GM12864 (cell line): ENCODE results near the gene RPL35A.
"Not testable (repeated sequence)": the region's sequence is repeated elsewhere in the genome, so short reads cannot be mapped to it uniquely, and the experiment has no call there.

Experiments
- DNase-seq: peaks from one replicate; pipeline ENCODE4 v3.0.0-alpha.2; 2011; ENCODE audit warnings: low read depth
- H3K4me3 ChIP-seq: 2 replicates; pipeline ENCODE4 v1.5.1; 2011; ENCODE audit warnings: mild to moderate bottlenecking, low read depth, low read length, control low read depth
- CTCF ChIP-seq: IDR thresholded peaks from 2 replicates; pipeline ENCODE4 v1.5.1; 2011; ENCODE audit warnings: low read depth, mild to moderate bottlenecking, moderate library complexity, low read length, control low read depth, inconsistent platforms; ENCODE audit errors: missing control alignments

Gene RPL35A

GRCh38 chr3:197912741-197913476 lies 37.1 kb upstream of the RPL35A start:
- no peak for DNase-seq
- H3K4me3 ChIP-seq: no peak overlapping the region

GRCh38 chr3:197913641-197914380 lies 36.2 kb upstream of the RPL35A start:
- H3K4me3 ChIP-seq: no peak overlapping the region
- no peak for TF ChIP-seq CTCF
- DNase-seq: no peak

More at GRCh38 chr3:197912741-197913476, 37.1 kb upstream of the RPL35A start:
- no peak for TF ChIP-seq CTCF

GRCh38 chr3:197921429-197922275 lies 28.3 kb upstream of the RPL35A start:
- DNase-seq, H3K4me3 ChIP-seq: not testable (repeated sequence)

- H3K4me3 ChIP-seq: no peak overlapping the region
- peak; percentile 48 for TF ChIP-seq CTCF
- DNase-seq: no peak
Measured at GRCh38 chr3:197926418-197926817, 23.6 kb upstream of the RPL35A start.

GRCh38 chr3:197927578-197927977 lies 22.4 kb upstream of the RPL35A start:
- not testable (repeated sequence) for DNase-seq, H3K4me3 ChIP-seq

- no peak for DNase-seq
- H3K4me3 ChIP-seq: no peak overlapping the region
- TF ChIP-seq CTCF: no peak
Measured at GRCh38 chr3:197936819-197937384, 13.1 kb upstream of the RPL35A start.

GRCh38 chr3:197940745-197941384 lies 9.1 kb upstream of the RPL35A start:
- DNase-seq: no peak
- no peak overlapping the region for H3K4me3 ChIP-seq
- TF ChIP-seq CTCF: no peak
